Stimulated activated CD8-positive, alpha-beta memory T cell treated with anti-CD3 and anti-CD28 coated beads, Interleukin-7, amount 100 ng/mL, for 4 hours (primary cell): ENCODE results near the gene KIF1C.
"Not testable (repeated sequence)": the region's sequence is repeated elsewhere in the genome, so short reads cannot be mapped to it uniquely, and the experiment has no call there.

Experiments
- DNase-seq, 2 donors: peaks; one replicate each; pipeline ENCODE4 v3.0.0-alpha.2; 2020; ENCODE audit warnings: low read depth in 2 of 2

KIF1C gene

GRCh38 chr17:5044630-5045029 lies 46.9 kb downstream of the KIF1C start:
- DNase-seq = no peak

DNA sequence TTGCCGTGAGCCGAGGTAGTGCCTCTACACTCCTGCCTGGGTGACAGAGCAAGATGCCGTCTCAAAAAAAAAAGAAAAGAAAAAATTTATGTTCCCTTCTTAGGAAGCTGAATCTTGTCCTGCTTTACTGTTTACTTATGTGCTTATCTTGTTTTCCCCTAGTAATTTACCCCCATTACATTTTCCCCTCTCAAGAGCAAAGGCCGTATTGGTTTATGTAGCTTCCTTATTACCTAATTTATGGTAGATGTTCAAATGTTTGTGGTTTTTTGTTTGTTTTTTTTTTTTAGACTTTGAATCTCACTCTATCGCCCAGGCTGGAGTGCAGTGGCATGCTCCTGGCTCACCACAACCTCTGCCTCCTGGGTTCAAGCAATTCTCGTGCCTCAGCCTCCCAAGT lies 47.7 kb downstream of the KIF1C start:
- no peak for DNase-seq

DNA sequence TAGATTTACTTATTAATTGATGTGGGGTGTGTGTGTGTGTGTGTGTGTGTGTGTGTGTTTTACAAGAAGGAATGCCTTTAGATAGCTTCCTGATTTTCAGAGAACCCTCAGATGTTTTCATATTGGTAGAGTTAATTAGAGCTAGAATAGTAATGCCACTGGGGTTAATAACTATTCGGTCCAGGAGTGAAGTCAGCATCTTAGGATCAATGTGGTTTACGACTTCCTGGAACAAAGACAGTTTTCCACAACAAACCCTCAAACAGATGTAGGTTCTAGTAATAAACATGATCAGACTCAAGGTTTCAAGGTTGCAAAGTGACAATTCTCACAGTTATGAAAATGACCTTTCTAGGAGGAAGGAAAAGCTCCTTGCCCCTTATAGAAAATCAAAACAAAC lies 49.7 kb downstream of the KIF1C start:
- no peak for DNase-seq

DNA sequence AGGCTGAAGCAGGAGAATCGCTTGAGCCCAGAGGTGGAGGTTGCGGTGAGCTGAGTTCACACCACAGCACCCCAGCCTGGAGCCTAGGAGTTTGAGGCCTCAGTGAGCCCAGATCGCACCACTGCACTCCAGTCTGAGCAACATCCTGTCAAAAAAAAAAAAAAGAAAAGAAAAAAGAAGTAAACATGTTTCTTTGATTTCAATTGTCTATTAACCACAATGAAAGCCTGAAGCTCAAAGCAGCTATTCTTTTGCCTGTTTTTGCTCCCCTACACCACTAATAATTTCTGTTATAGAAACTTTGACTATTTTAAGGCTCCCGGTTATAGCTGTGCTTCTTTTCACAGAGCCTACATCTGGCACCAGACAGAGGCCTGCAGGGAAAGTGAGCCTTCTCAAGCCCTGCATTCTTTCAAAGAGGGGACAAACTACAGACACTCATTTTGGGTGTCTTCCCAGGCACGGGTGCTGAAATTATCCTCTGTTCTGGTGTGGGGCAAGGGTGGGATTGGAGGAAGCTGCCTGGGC lies 51.6 kb downstream of the KIF1C start:
- peak; percentile 14 to 47 for DNase-seq

GRCh38 chr17:5050278-5050677 lies 52.5 kb downstream of the KIF1C start:
- no peak for DNase-seq

DNA sequence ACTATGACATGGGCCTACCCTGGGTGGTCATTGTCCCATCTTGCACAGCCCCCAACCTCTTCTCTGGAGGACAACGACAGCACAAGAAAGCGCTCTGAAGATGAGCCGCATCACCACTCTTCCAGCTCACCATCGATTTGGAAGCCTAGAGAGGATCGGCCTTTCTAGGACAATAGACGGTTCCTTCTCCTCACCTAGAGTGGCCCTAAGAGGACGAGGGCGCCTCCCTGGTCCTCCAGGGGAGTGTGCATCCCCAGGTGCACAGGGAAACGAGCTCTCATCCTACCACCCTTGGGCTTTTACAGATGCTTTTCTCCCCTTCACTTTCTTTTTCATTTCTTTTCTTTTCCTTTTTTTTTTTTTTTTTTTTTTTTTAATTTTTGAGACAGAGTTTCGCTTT lies 57.8 kb downstream of the KIF1C start:
- no peak for DNase-seq

GRCh38 chr17:5065227-5065744 lies 67.5 kb downstream of the KIF1C start:
- no peak for DNase-seq

DNA sequence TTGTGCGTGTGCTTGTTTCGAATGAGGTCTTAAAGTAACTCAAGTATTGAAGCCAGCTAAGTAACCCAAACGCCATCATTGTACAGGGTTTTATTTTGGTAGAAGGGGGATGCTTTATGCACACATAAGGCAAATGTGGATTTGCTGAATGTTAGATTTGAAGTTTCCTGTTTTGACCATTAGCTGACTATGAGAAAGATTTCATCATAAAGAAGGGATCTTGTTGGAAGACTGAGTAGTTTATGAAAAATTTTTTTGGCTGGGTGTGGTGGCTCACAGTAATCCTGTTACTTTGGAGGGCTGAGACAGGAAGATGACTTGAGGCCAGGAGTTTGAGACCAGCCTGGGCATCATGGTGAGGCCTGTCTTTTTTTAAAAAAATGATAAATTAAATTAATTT lies 70.5 kb downstream of the KIF1C start:
- no peak for DNase-seq

DNA sequence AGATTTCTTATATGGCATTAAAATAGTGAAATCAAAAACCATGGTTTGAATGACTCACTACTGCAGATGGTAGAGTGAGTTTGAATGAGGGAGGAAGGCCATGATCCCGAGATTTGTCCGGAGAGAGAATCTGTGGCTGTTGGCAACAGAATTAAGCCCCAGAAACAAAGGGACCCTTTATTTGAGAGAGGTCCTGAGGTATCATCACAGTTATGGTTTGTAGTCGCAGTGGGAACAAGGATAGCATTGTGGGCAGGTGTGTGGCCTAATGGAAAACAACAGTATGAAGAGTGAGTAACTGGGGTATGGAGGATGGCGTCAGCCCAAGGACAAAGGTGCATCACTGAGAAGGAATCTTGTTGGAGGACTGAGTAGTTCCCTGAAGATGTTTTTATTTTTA lies 72.0 kb downstream of the KIF1C start:
- no peak for DNase-seq

DNA sequence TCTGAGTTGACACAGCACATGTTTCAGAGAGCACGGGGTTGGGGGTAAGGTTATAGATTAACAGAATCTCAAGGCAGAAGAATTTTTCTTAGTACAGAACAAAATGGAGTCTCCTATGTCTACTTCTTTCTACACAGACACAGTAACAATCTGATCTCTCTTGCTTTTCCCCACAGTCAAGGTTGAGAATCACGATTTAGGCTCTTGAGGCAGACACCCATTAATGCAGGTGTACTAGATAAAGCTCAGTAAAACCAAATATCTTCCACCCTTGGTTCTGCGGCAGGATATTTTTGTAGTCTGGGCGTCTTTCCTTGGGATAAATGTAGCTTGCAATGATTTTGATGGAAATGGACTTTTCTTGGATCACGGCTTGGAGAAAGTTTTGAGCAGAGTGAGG lies 77.7 kb downstream of the KIF1C start:
- not testable (repeated sequence) for DNase-seq

- DNase-seq = not testable (repeated sequence)
These were observed 79.5 kb downstream of the KIF1C start for GRCh38 chr17:5077275-5077674.

DNA sequence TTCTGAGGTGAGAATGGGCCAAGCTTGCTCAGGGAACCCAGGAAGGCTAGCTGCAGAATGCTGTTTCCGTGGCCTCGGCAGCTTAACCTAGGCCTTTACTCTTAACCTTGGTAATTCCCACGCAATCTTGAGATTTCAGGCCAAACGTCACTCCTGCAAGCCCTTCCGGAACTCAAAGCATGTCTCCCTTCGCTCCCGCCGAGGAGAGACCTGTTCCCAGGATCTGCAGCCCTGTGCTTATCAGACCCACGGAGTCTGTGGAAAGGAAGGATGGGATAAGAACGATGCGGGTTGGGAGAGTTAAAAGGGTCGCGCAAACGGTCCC lies 80.0 kb downstream of the KIF1C start:
- DNase-seq = no peak
